Mucosa of descending colon (tissue), 3 donors: Measurements from ENCODE around the gene KCTD12. TPM values are rescaled to one million over a fixed set of nuclear protein-coding genes. Genes with fewer than 3 reads are reported as not detected.
A peak's percentile ranks its signal among the peaks of the same experiment; 100 is the strongest.

ENCODE experiments used
- ATAC-seq: fragments of 200-7000 bp; cut with Tn5 transposase; one replicate; pipeline ENCODE4 v1.9.1; 2020; ENCODE audit warnings: mild to moderate bottlenecking, moderate library complexity
- DNase-seq, 3 donors: peaks; one replicate each; pipeline ENCODE4 v3.0.0-alpha.2; 2020
- H3K36me3 ChIP-seq: fragments of 200-600 bp; one replicate; pipeline ENCODE4 v1.8.0; 2021; ENCODE audit warnings: low read depth, mild to moderate bottlenecking
- H3K4me1 ChIP-seq: fragments of 200-600 bp; one replicate; pipeline ENCODE4 v1.8.0; 2021; ENCODE audit warnings: low read depth, mild to moderate bottlenecking
- H3K4me3 ChIP-seq: fragments of 200-600 bp; one replicate; pipeline ENCODE4 v1.8.0; 2021; ENCODE audit warnings: mild to moderate bottlenecking
- H3K9me3 ChIP-seq: fragments of 200-600 bp; one replicate; pipeline ENCODE4 v1.8.0; 2021; ENCODE audit warnings: mild to moderate bottlenecking
- CTCF ChIP-seq: fragments of 200-600 bp; IDR thresholded peaks from one replicate; pipeline ENCODE4 v1.8.0; 2022; ENCODE audit warnings: antibody characterized with exemption, mild to moderate bottlenecking
- intact Hi-C, 2 donors: fragments of 100-400 bp; cut with DNase I in 1 of 2; cut with micrococcal nuclease in 1 of 2; formaldehyde crosslinking; loops; one replicate each; pipeline versions ENCODE4 v1.11.0 to v1.11.1; 2022; cut with DNase I, micrococcal nuclease
- total RNA-seq, 3 donors: library from RNA; stranded (reverse); fragmentation: NEBNext Ultra II Directional in 2 of 3; extraction: Animal tissue kit (Norgen Biotek cat#: 25700) in 2 of 3; gene quantifications; one replicate each; pipeline versions ENCODE4 v1.2.1 to v1.2.4, GENCODE V29; 2021 to 2023
- donor health status: DM: no; HTN: no; CAD: no; lungs with moderate emphysema.
- donor health status: DM: no; HTN: no; CAD: no.
- donor health status: DM: no; HTN: yes; CAD: no.

Gene KCTD12
- total RNA-seq, 3 donors from 2014 or later, result 26.2 to 62.4 (median 62.0) TPM

- Histone ChIP-seq H3K36me3 (no peaks in the 10 kb centered on the region), H3K9me3 (no peaks in the 10 kb centered on the region), H3K4me1 (peaks cover 26% of the 10 kb centered on the region), H3K4me3 (no peak overlapping the region)
- ATAC-seq, result no peak
- intact Hi-C loops, result no loop called here
- TF ChIP-seq CTCF, result no peak
- no peak for DNase-seq
Measured at GRCh38 chr13:76836311-76836710, 49.9 kb downstream of the KCTD12 start.

- intact Hi-C loops, result no loop called here
- Histone ChIP-seq H3K4me3 (no peak overlapping the region), H3K4me1 (peaks cover 40% of the 10 kb centered on the region), H3K9me3 (no peaks in the 10 kb centered on the region), H3K36me3 (no peaks in the 10 kb centered on the region)
- no peak for ATAC-seq
- DNase-seq, result no peak
- TF ChIP-seq CTCF, result no peak
Measured at GRCh38 chr13:76833441-76833954, 52.7 kb downstream of the KCTD12 start.

- no peaks in the 10 kb centered on the region for H3K36me3 ChIP-seq
- no peaks in the 10 kb centered on the region for H3K9me3 ChIP-seq
- ATAC-seq, result peak; percentile 73
- DNase-seq, result peak in 1 of 3 donors; percentile 65
- no peak for TF ChIP-seq CTCF
- peaks cover 42% of the 10 kb centered on the region for H3K4me1 ChIP-seq
- no peak overlapping the region for H3K4me3 ChIP-seq
- intact Hi-C loops, result no loop called here
Measured at GRCh38 chr13:76832258-76832988, 53.8 kb downstream of the KCTD12 start.

GRCh38 chr13:76830805-76831204 is 55.4 kb downstream of the KCTD12 start:
- TF ChIP-seq CTCF, result no peak
- no peak for DNase-seq
- Histone ChIP-seq H3K4me1 (peaks cover 31% of the 10 kb centered on the region), H3K9me3 (no peaks in the 10 kb centered on the region), H3K4me3 (no peak overlapping the region), H3K36me3 (no peaks in the 10 kb centered on the region)
- intact Hi-C loops, result no loop called here
- ATAC-seq, result no peak

Other genes with a start within 250 kb of the KCTD12 start
- not detected for gene ACOD1, start 62.1 kb upstream of the KCTD12 start, total RNA-seq
- 10 to 100 TPM; 25.5 to 33.5 (median 26.3) TPM for gene CLN5, start 105.7 kb upstream of the KCTD12 start, total RNA-seq
- 10 to 100 TPM; 40.5 to 57.1 (median 56.0) TPM for gene FBXL3, start 140.8 kb upstream of the KCTD12 start, total RNA-seq